Measurements from ENCODE around the gene ZNRF1.

DNA sequence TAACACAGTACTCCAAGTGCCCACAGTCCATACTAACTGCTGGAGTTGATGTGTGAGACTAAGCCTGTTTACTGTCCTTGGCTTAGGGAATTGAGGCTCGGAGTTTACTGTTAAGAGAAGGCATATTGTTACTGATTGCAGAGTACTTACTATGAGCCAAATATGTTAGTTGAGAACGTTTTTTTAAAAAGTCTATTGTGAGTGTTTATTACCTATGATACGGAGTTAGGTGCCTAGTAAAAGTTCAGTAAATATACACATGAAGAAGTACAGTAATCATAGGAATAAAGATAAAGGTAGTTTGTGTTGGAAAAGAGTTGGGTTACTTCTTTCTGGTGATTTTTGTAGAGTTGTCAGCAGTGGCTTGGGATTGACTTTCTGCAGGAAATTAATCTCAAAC is 25.4 kb downstream of the ZNRF1 start:
- TF ChIP-seq EZH2 (IDR thresholded peaks at IDR 0.05; ENCODE audit: low read depth, low read length, severe bottlenecking) (no peak), RAD21 (IDR thresholded peaks at IDR 0.05 in 1 of 2, conservative IDR thresholded peaks at IDR 0.05 in 1 of 2; ENCODE audit: low read depth in 2 of 2, low read length in 2 of 2) (no peak), POLR2A (IDR thresholded peaks at IDR 0.05; ENCODE audit: control extremely low read depth in 1 of 2, low read depth in 2 of 2, low read length in 2 of 2) (no peak), SP1 (IDR thresholded peaks at IDR 0.05; ENCODE audit: low read depth, low read length) (no peak), RFX5 (IDR thresholded peaks at IDR 0.05; ENCODE audit: borderline replicate concordance, low read depth, low read length) (no peak), EP300 (IDR thresholded peaks at IDR 0.05; ENCODE audit: borderline replicate concordance in 1 of 2, low read depth in 2 of 2, low read length in 2 of 2) (no peak), YY1 (IDR thresholded peaks at IDR 0.05; ENCODE audit: low read depth, low read length) (no peak), ZNF274 (IDR thresholded peaks at IDR 0.05; ENCODE audit: borderline replicate concordance, extremely low read depth, low read length) (no peak), GABPA (IDR thresholded peaks at IDR 0.05; ENCODE audit: borderline replicate concordance, insufficient read depth, low read length) (no peak)
- TF ChIP-seq, protein P1, sequence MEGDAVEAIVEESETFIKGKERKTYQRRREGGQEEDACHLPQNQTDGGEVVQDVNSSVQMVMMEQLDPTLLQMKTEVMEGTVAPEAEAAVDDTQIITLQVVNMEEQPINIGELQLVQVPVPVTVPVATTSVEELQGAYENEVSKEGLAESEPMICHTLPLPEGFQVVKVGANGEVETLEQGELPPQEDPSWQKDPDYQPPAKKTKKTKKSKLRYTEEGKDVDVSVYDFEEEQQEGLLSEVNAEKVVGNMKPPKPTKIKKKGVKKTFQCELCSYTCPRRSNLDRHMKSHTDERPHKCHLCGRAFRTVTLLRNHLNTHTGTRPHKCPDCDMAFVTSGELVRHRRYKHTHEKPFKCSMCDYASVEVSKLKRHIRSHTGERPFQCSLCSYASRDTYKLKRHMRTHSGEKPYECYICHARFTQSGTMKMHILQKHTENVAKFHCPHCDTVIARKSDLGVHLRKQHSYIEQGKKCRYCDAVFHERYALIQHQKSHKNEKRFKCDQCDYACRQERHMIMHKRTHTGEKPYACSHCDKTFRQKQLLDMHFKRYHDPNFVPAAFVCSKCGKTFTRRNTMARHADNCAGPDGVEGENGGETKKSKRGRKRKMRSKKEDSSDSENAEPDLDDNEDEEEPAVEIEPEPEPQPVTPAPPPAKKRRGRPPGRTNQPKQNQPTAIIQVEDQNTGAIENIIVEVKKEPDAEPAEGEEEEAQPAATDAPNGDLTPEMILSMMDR (IDR thresholded peaks at IDR 0.05; ENCODE audit: control extremely low read depth in 1 of 3, insufficient read depth in 1 of 3, low read depth in 1 of 3, low read length in 3 of 3) = no peak
- TF ChIP-seq, protein P2, sequence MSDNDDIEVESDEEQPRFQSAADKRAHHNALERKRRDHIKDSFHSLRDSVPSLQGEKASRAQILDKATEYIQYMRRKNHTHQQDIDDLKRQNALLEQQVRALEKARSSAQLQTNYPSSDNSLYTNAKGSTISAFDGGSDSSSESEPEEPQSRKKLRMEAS (IDR thresholded peaks at IDR 0.05) = no peak

Measured in H1 (cell line).